Panc1 (cell line): ENCODE results near the gene OR51V1. TPM values are rescaled to one million over a fixed set of nuclear protein-coding genes. Genes with fewer than 3 reads are reported as not detected.

Experiments used
- ATAC-seq: fragments of 200-7000 bp; cut with Tn5 transposase; 2 replicates; pipeline ENCODE4 v1.9.1; 2020; ENCODE audit warnings: mild to moderate bottlenecking, moderate library complexity
- BruUV-seq: library from RNA; stranded (reverse); fragments of 400-500 nt; replicated peaks from 2 replicates; lab custom pipeline; 2021; lab: Mats Ljungman, UMichigan
- CTCF ChIA-PET: fragments of 300-600 bp; sonication (Branson Sonifier 250); formaldehyde crosslinking; loops from one replicate; lab custom pipeline; 2022; ENCODE audit warnings: antibody characterized with exemption; lab: Charles Lee
- POLR2A ChIA-PET: fragments of 300-600 bp; sonication (Branson Sonifier 250); formaldehyde crosslinking; loops from one replicate; lab custom pipeline; 2022; ENCODE audit warnings: antibody characterized with exemption; lab: Charles Lee
- DNase-seq: peaks from one replicate; pipeline ENCODE4 v3.0.0-alpha.2; 2010; ENCODE audit warnings: low read depth, low spot score
- H3K27ac ChIP-seq: 2 replicates; pipeline ENCODE4 v1.5.1; 2011; ENCODE audit warnings: mild to moderate bottlenecking, low read length, inconsistent platforms
- H3K27me3 ChIP-seq: fragments of 200-500 bp; sonication (Bioruptor generic); 2 replicates; pipeline ENCODE4 v1.6.0; 2014; ENCODE audit warnings: low read length, inconsistent platforms; ENCODE audit not compliant: control insufficient read depth, insufficient read depth
- H3K36me3 ChIP-seq: fragments of 200-500 bp; sonication (Bioruptor generic); 2 replicates; pipeline ENCODE4 v1.5.1; 2014; ENCODE audit warnings: inconsistent platforms, mild to moderate bottlenecking, low read length, moderate library complexity; ENCODE audit not compliant: control insufficient read depth, insufficient read depth
- H3K4me1 ChIP-seq: 2 replicates; pipeline ENCODE4 v1.5.1; 2011; ENCODE audit warnings: inconsistent platforms, mild to moderate bottlenecking, low read length, moderate library complexity; ENCODE audit not compliant: control insufficient read depth, insufficient read depth
- H3K4me3 ChIP-seq, 2 experiments: 2 replicates each; pipeline ENCODE4 v1.5.1; 2011 to 2012; ENCODE audit warnings: low read depth in 2 of 2, low read length in 2 of 2, mild to moderate bottlenecking in 2 of 2, inconsistent platforms in 1 of 2, moderate library complexity in 1 of 2
- H3K9me3 ChIP-seq: fragments of 200-500 bp; sonication (Bioruptor generic); 2 replicates; pipeline ENCODE4 v1.5.1; 2014; ENCODE audit warnings: low read depth, mild to moderate bottlenecking, inconsistent platforms, low read length, moderate library complexity; ENCODE audit not compliant: control insufficient read depth, insufficient read depth
- POLR2AphosphoS5 ChIP-seq: IDR thresholded peaks from 2 replicates; pipeline ENCODE4 v1.6.1; 2012; ENCODE audit warnings: mild to moderate bottlenecking, low read depth, low read length, moderate library complexity
- SIN3A ChIP-seq: IDR thresholded peaks from 2 replicates; pipeline ENCODE4 v1.6.1; 2012; ENCODE audit warnings: low read depth, mild to moderate bottlenecking, low read length, moderate library complexity, borderline replicate concordance; ENCODE audit not compliant: insufficient read depth
- TCF7L2 ChIP-seq: IDR thresholded peaks from 2 replicates; pipeline ENCODE4 v1.6.1; 2011; ENCODE audit warnings: mild to moderate bottlenecking, low read depth, low read length, inconsistent platforms
- in situ Hi-C: cut with HindIII; loops from 2 replicates; pipeline ENCODE4 v1.10.0; 2016; ENCODE audit warnings: low sequenced_read_pairs, low pct_unique_long_range_greater_than_20kb
- intact Hi-C: fragments of 100-400 bp; cut with micrococcal nuclease; formaldehyde crosslinking; loops from one replicate; pipeline ENCODE4 v1.10.0; 2022; ENCODE audit not compliant: unreplicated experiment
- total RNA-seq: library from RNA; stranded (reverse); gene quantifications from one replicate; pipeline ENCODE4 v1.2.1, GENCODE V29; 2021; ENCODE audit not compliant: unreplicated experiment
- TF ChIP-seq, protein P1 (sequence below): fragments of 450-650 bp; IDR thresholded peaks from 2 replicates; pipeline ENCODE4 v1.5.1; 2017; ENCODE audit warnings: mild to moderate bottlenecking
- TF ChIP-seq, protein P2 (sequence below), 2 experiments: IDR thresholded peaks; 2 replicates each; pipeline ENCODE4 v1.6.1; 2011 to 2012; ENCODE audit warnings: low read depth in 2 of 2, control low read depth in 1 of 2, low read length in 1 of 2, mild to moderate bottlenecking in 1 of 2, moderate library complexity in 1 of 2; ENCODE audit not compliant: insufficient read depth in 1 of 2

The OR51V1 gene
- total RNA-seq, 1 experiment from 2014 or later: not detected

DNA sequence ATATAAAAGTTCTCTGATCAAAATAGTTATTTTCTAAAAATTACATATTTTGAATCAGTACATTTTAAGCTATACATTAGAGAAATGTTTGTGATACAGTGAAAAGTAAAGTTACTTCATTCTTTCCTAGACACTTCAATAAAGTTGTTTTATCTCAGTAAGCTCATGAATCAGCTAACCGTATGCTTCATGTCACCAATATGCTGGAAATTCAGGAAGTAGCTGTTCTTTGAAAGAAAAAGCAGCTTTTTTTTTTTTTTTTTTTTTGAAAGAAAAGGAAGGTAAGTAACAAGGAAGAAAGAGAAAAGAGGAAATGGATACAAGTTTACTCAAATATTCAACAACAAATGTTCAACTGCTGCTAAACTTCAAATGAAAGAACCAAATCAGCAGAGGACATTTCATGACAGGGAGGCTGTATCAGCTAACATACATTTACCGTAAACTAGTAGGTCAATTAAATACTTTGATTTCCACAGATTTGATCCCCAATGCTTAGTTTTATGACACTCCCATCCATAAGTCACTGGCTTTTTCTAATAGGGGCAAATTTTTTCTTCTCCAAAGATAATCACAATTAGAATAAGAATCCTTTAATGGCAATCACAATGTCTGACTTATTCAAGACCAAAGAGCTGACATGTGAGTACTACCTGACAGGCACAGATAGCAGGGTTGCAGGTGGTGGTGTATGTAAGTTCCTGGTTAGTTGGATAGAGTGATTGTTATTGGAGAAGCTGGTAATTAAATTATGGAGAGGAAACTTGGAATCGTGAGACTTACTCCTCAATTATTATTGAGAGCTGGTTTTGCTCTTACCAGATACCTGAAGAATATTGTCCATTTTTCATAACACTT is 46.7 kb downstream of the OR51V1 start:
- no TSS peak for BruUV-seq
- intact Hi-C loops (no loop called here), in situ Hi-C loops (no loop called here)
- ChIA-PET CTCF (interaction anchor here (0.7 kb wide), 1 partner anchor 1658 kb away, joined by 4 read pairs; no protein-coding TSS in a partner anchor), POLR2A (no interaction called here)
- Histone ChIP-seq H3K27me3 (no peaks in the 10 kb centered on the region), H3K36me3 (no peaks in the 10 kb centered on the region), H3K4me1 (no peaks in the 10 kb centered on the region), H3K27ac (no peak overlapping the region), H3K4me3 (no peak overlapping the region), H3K9me3 (no peaks in the 10 kb centered on the region)
- no peak for TF ChIP-seq SIN3A
- no peak for TF ChIP-seq POLR2AphosphoS5
- TF ChIP-seq, protein P1, sequence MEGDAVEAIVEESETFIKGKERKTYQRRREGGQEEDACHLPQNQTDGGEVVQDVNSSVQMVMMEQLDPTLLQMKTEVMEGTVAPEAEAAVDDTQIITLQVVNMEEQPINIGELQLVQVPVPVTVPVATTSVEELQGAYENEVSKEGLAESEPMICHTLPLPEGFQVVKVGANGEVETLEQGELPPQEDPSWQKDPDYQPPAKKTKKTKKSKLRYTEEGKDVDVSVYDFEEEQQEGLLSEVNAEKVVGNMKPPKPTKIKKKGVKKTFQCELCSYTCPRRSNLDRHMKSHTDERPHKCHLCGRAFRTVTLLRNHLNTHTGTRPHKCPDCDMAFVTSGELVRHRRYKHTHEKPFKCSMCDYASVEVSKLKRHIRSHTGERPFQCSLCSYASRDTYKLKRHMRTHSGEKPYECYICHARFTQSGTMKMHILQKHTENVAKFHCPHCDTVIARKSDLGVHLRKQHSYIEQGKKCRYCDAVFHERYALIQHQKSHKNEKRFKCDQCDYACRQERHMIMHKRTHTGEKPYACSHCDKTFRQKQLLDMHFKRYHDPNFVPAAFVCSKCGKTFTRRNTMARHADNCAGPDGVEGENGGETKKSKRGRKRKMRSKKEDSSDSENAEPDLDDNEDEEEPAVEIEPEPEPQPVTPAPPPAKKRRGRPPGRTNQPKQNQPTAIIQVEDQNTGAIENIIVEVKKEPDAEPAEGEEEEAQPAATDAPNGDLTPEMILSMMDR: no peak
- TF ChIP-seq TCF7L2: no peak
- DNase-seq (no peak), ATAC-seq (no peak)

DNA sequence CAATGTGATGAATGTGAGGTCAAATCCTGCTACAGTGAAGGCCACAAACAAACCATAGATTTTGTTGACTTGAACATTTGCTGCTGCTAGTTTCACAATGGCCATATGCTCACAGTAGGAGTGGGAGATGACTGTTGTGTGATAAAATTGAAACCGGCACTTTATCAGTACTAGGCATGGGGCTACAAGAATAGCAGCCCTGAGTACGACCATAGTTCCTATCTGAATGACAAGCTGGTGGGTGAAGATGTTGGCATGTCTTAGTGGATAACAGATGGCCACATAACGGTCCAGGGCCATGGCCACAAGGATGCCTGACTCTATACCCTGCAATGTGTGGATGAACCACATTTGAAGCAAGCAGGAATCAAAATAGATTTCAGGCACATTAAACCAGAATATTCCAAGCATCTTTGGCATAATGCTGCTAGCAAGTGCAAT is 48.7 kb downstream of the OR51V1 start:
- H3K36me3 ChIP-seq: no peaks in the 10 kb centered on the region
- TF ChIP-seq, protein P1: no peak
- TF ChIP-seq POLR2AphosphoS5 (no peak), TCF7L2 (no peak), SIN3A (no peak)
- TF ChIP-seq, protein P2, sequence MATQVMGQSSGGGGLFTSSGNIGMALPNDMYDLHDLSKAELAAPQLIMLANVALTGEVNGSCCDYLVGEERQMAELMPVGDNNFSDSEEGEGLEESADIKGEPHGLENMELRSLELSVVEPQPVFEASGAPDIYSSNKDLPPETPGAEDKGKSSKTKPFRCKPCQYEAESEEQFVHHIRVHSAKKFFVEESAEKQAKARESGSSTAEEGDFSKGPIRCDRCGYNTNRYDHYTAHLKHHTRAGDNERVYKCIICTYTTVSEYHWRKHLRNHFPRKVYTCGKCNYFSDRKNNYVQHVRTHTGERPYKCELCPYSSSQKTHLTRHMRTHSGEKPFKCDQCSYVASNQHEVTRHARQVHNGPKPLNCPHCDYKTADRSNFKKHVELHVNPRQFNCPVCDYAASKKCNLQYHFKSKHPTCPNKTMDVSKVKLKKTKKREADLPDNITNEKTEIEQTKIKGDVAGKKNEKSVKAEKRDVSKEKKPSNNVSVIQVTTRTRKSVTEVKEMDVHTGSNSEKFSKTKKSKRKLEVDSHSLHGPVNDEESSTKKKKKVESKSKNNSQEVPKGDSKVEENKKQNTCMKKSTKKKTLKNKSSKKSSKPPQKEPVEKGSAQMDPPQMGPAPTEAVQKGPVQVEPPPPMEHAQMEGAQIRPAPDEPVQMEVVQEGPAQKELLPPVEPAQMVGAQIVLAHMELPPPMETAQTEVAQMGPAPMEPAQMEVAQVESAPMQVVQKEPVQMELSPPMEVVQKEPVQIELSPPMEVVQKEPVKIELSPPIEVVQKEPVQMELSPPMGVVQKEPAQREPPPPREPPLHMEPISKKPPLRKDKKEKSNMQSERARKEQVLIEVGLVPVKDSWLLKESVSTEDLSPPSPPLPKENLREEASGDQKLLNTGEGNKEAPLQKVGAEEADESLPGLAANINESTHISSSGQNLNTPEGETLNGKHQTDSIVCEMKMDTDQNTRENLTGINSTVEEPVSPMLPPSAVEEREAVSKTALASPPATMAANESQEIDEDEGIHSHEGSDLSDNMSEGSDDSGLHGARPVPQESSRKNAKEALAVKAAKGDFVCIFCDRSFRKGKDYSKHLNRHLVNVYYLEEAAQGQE (IDR thresholded peaks at IDR 0.05; ENCODE audit: insufficient read depth in 1 of 2, low read depth in 2 of 2, low read length in 1 of 2): no peak
- intact Hi-C loops: no loop called here
- no TSS peak for BruUV-seq
- ChIA-PET CTCF (no interaction called here), POLR2A (no interaction called here)
- DNase-seq (no peak), ATAC-seq (no peak)
- in situ Hi-C loops: no loop called here
- no peak overlapping the region for H3K27ac ChIP-seq
- H3K4me1 ChIP-seq: no peaks in the 10 kb centered on the region
- H3K27me3 ChIP-seq: no peaks in the 10 kb centered on the region
- no peaks in the 10 kb centered on the region for H3K9me3 ChIP-seq
- no peak overlapping the region for H3K4me3 ChIP-seq

Other genes with a start within 250 kb of the OR51V1 start
- gene OR51A2, start 245.0 kb downstream of the OR51V1 start, total RNA-seq: not detected
- gene OR51L1, start 205.8 kb downstream of the OR51V1 start, total RNA-seq: not detected
- gene OR52J3, start 154.2 kb downstream of the OR51V1 start, total RNA-seq: not detected
- not detected for gene OR52E2, start 141.1 kb downstream of the OR51V1 start, total RNA-seq
- gene OR52E1, start 131.1 kb downstream of the OR51V1 start, total RNA-seq: not detected
- not detected for gene OR52A5, start 62.3 kb downstream of the OR51V1 start, total RNA-seq
- gene OR52A1, start 45.9 kb downstream of the OR51V1 start, total RNA-seq: not detected
- 0.72 TPM for gene HBB, start 26.4 kb upstream of the OR51V1 start, total RNA-seq
- not detected for gene HBD, start 33.8 kb upstream of the OR51V1 start, total RNA-seq
- 2.3 TPM for gene HBG1, start 49.2 kb upstream of the OR51V1 start, total RNA-seq
- gene HBG2, start 54.1 kb upstream of the OR51V1 start, total RNA-seq: 6.5 TPM
- 3.2 TPM for gene HBE1, start 69.3 kb upstream of the OR51V1 start, total RNA-seq
- gene OR51B4, start 101.3 kb upstream of the OR51V1 start, total RNA-seq: not detected
- not detected for gene OR51B2, start 123.6 kb upstream of the OR51V1 start, total RNA-seq
- gene OR51B5, start 142.8 kb upstream of the OR51V1 start, total RNA-seq: not detected
- not detected for gene OR51B6, start 150.8 kb upstream of the OR51V1 start, total RNA-seq
- gene OR51M1, start 183.1 kb upstream of the OR51V1 start, total RNA-seq: not detected
- gene OR51Q1, start 221.4 kb upstream of the OR51V1 start, total RNA-seq: not detected
- gene OR51I1, start 240.8 kb upstream of the OR51V1 start, total RNA-seq: not detected
- gene OR51I2, start 248.6 kb upstream of the OR51V1 start, total RNA-seq: not detected